ENCODE results near the gene IGFBP3.

GRCh38 chr7:45894665-45895062, 26.4 kb downstream of the IGFBP3 start:
- TF ChIP-seq TBP (optimal IDR thresholded peaks at IDR 0.05; ENCODE audit: low read depth, low read length) (no peak), SNRNP70 (optimal IDR thresholded peaks at IDR 0.05; ENCODE audit: low read depth, low read length) (no peak), CTCF (IDR thresholded peaks at IDR 0.05 in 2 of 3, conservative IDR thresholded peaks at IDR 0.05 in 1 of 3; ENCODE audit: insufficient read depth in 2 of 3, low read depth in 1 of 3, low read length in 3 of 3) (no peak), SIN3A (IDR thresholded peaks at IDR 0.05; ENCODE audit: borderline replicate concordance in 2 of 2, control insufficient read depth in 1 of 2, low read depth in 2 of 2, low read length in 2 of 2) (no peak), EP300 (IDR thresholded peaks at IDR 0.05; ENCODE audit: low read length) (no peak), TAF1 (IDR thresholded peaks at IDR 0.05; ENCODE audit: control insufficient read depth, extremely low read depth, insufficient read depth, low read length, severe bottlenecking) (no peak), CEBPB (tag; IDR thresholded peaks at IDR 0.05) (no peak), ZNF232 (CRISPR knock-in tag; IDR thresholded peaks at IDR 0.05) (no peak), GABPA (tag; conservative IDR thresholded peaks at IDR 0.05; ENCODE audit: low read depth) (no peak)
